WI38 (cell line): ENCODE measurements around the gene CAPZA1.
"Not testable (repeated sequence)": the region's sequence is repeated elsewhere in the genome, so short reads cannot be mapped to it uniquely, and the experiment has no call there.

Experiments used
- H3K4me3 ChIP-seq: 2 replicates; pipeline ENCODE4 v1.5.1; 2011; ENCODE audit warnings: low read depth, mild to moderate bottlenecking, control low read depth, low read length
- TF ChIP-seq, protein P1 (sequence below): IDR thresholded peaks from 2 replicates; pipeline ENCODE4 v1.5.1; 2012; ENCODE audit warnings: low read depth, mild to moderate bottlenecking, control low read depth, low read length

CAPZA1 gene

DNA sequence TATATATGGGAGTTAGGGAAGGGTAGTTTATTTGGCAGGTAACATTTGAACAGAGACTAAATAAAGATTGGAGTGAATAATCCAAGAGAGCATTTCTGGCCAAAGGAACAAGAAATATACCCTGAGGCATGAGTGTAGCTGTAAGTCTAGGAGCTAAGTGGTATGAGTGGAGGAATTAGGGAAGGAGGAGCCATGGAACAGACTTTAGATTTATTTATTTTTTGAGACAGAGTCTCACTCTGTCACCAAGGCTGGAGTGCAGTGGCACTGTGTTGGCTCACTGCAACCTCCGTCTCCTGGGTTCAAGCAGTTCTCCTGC, 18.4 kb downstream of the CAPZA1 start:
- TF ChIP-seq, protein P1, sequence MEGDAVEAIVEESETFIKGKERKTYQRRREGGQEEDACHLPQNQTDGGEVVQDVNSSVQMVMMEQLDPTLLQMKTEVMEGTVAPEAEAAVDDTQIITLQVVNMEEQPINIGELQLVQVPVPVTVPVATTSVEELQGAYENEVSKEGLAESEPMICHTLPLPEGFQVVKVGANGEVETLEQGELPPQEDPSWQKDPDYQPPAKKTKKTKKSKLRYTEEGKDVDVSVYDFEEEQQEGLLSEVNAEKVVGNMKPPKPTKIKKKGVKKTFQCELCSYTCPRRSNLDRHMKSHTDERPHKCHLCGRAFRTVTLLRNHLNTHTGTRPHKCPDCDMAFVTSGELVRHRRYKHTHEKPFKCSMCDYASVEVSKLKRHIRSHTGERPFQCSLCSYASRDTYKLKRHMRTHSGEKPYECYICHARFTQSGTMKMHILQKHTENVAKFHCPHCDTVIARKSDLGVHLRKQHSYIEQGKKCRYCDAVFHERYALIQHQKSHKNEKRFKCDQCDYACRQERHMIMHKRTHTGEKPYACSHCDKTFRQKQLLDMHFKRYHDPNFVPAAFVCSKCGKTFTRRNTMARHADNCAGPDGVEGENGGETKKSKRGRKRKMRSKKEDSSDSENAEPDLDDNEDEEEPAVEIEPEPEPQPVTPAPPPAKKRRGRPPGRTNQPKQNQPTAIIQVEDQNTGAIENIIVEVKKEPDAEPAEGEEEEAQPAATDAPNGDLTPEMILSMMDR = no peak
- H3K4me3 ChIP-seq = no peak overlapping the region

DNA sequence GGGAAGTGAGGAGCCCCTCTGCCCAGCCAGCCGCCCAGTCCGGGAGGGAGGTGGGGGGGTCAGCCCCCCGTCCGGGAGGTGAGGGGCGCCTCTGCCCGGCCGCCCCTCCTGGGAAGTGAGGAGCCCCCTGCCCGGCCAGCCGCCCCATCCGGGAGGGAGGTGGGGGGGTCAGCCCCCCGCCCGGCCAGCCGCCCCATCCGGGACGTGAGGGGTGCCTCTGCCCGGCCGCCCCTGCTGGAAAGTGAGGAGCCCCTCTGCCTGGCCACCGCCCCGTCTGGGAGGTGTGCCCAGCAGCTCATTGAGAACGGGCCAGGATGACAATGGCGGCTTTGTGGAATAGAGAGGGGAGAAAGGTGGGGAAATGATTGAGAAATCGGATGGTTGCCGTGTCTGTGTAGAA, 20.8 kb downstream of the CAPZA1 start:
- H3K4me3 ChIP-seq = not testable (repeated sequence)

DNA sequence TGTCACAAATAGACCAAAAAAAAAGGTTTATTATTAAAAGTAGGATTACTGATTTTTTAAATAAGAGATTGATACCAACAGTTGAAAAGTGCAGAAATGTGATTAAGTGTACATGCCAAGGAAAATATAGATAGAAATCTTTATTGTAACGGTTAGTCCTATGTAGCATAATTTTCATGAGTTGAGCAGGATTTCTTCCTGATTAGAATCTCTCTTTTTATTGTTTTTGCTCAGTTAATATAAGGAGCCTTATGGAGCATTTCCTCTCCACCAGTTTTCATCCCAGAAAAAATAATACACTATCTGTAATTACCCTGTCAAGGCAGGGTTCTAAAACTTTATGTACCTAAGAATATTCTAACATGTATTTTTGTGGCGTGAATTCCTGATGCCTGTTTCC, 23.4 kb downstream of the CAPZA1 start:
- no peak overlapping the region for H3K4me3 ChIP-seq
- TF ChIP-seq, protein P1 = no peak

DNA sequence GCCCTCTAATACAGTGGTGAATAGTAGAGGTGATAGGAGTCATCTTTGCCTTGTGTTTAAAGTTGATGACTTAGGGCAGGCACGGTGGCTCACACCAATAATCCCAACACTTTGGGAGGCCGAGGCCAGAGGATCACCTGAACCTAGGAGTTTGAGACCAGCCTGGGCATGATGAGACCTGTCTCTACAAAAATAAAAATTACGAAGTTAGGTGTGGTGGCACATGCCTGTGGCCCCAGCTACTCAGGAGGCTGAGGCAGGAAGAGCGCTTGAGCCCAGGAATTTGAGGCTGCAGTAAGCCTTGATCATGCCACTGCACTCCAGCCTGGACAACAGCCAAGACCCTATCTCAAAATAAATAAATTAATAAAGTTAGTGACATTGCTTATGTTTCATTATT, 26.6 kb downstream of the CAPZA1 start:
- no peak overlapping the region for H3K4me3 ChIP-seq
- TF ChIP-seq, protein P1 = no peak

DNA sequence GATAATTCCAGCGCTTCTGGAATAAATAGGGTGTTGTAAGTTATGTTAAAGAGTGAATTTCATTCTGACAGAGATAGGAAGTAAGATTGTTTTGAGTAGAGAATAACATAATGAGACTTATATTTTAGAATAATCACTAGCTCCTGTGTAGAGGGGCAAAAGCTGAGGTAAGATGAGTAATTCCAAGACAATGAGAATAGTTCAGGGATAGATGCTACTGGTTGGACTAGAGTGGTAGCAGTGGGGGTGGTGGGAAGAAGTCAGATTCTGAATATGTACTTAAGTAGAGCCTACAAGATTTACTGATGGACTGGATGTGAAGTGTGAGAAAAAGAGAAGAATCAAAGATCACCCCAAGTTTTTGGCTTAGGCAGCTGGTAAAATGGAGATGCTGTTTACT, 31.6 kb downstream of the CAPZA1 start:
- TF ChIP-seq, protein P1 = no peak
- H3K4me3 ChIP-seq = no peak overlapping the region

DNA sequence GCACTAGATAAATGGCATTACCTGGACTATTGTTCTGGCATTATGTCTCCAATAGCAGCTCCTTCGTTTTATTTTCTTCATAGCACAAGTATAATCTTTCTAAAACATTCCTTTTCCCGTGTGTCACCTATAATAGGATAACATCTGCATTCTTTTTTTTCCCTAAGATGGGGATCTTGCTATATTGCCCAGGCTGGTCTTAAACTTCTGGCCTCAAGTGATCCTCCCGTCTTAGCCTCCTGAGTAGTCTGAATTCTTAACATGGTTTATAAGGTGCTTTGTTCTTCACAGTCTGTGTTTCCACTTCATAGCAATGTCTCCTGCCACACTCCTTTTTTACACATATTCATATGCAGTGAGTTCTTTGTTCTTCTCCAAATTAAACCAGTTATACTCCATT, 46.2 kb downstream of the CAPZA1 start:
- no peak overlapping the region for H3K4me3 ChIP-seq
- TF ChIP-seq, protein P1 = no peak

DNA sequence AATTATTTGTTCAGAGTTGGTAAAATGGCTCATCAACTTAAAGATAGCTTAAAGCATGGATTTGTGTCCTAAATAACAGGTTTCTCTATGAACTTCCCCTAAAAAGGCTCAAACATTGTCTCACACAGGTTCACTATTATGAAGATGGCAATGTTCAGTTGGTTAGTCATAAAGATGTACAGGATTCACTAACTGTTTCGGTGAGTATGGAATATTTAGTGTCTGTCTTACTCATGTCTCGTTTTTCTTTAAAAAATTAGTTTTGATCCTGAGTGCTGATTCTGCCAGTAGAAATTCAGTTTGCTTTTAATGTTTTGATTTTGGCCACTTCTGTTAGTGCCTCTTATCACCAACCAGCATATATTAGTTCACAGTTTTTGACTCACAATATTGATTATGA, 47.3 kb downstream of the CAPZA1 start:
- H3K4me3 ChIP-seq = no peak overlapping the region
- TF ChIP-seq, protein P1 = no peak

DNA sequence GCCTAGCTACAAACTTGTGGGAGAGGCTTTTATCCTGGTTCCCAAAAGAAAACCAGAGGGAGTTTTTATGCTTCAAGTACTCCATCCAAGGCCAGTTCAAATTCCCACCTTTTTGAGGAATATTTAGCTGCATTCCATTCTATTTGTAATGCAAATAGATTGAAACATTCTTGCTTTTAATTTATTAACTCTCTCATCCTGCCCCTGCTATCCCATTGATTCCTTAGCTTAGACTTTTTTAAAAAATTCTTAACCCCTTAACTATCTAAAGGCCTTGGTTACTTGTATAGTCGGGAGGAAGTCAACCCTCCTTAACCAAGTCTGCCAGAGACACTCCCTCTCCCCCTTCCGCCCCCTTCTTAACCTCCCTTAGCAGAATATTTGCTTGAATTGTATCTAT, 52.4 kb downstream of the CAPZA1 start:
- TF ChIP-seq, protein P1 = no peak
- H3K4me3 ChIP-seq = no peak overlapping the region
